Mesothelial cell of epicardium (in vitro differentiated cells): ENCODE measurements around the gene MMP20. TPM values are rescaled to one million over a fixed set of nuclear protein-coding genes. Genes with fewer than 3 reads are reported as not detected.

ENCODE experiments used
- DNase-seq, 2 experiments: peaks; one replicate each; pipeline ENCODE4 v3.0.0; 2021; ENCODE audit warnings: low spot score in 2 of 2; ENCODE audit not compliant: unreplicated experiment in 2 of 2
- H3K27ac Mint-ChIP-seq: 2 replicates; pipeline ENCODE4 v1.8.0; 2021; ENCODE audit warnings: mixed read lengths
- H3K27me3 Mint-ChIP-seq: 2 replicates; pipeline ENCODE4 v1.8.0; 2021; ENCODE audit warnings: low read depth, mixed read lengths
- H3K36me3 Mint-ChIP-seq: 2 replicates; pipeline ENCODE4 v1.8.0; 2021; ENCODE audit warnings: mixed read lengths
- H3K4me1 Mint-ChIP-seq: 2 replicates; pipeline ENCODE4 v1.8.0; 2021; ENCODE audit warnings: mixed read lengths
- H3K4me3 Mint-ChIP-seq: 2 replicates; pipeline ENCODE4 v1.8.0; 2021; ENCODE audit warnings: mild to moderate bottlenecking, moderate library complexity, mixed read lengths
- H3K9me3 Mint-ChIP-seq: 2 replicates; pipeline ENCODE4 v1.8.0; 2021; ENCODE audit warnings: mixed read lengths
- CTCF ChIP-seq: fragments of 200-600 bp; sonication (generic); IDR thresholded peaks from one replicate; pipeline ENCODE4 v1.5.0; 2021; ENCODE audit warnings: antibody characterized with exemption; ENCODE audit not compliant: unreplicated experiment
- total RNA-seq: library from RNA; stranded (reverse); gene quantifications from 3 replicates; pipeline ENCODE4 v1.2.1, GENCODE V29; 2021

Gene MMP20
- total RNA-seq, 1 donor from 2014 or later, result not detected

GRCh38 chr11:102545701-102546100 lies 79.4 kb downstream of the MMP20 start:
- TF ChIP-seq CTCF, result no peak
- H3K36me3 Mint-ChIP-seq, result no peaks in the 10 kb centered on the region
- peaks cover 4% of the 10 kb centered on the region for H3K4me1 Mint-ChIP-seq
- no peak overlapping the region for H3K4me3 Mint-ChIP-seq
- H3K9me3 Mint-ChIP-seq, result no peaks in the 10 kb centered on the region
- H3K27ac Mint-ChIP-seq, result no peak overlapping the region
- H3K27me3 Mint-ChIP-seq, result no peaks in the 10 kb centered on the region
- DNase-seq, result no peak

GRCh38 chr11:102544594-102544993 lies 80.5 kb downstream of the MMP20 start:
- H3K27ac Mint-ChIP-seq, result no peak overlapping the region
- no peak overlapping the region for H3K4me3 Mint-ChIP-seq
- H3K27me3 Mint-ChIP-seq, result no peaks in the 10 kb centered on the region
- DNase-seq, result no peak
- peaks cover 7% of the 10 kb centered on the region for H3K9me3 Mint-ChIP-seq
- H3K36me3 Mint-ChIP-seq, result no peaks in the 10 kb centered on the region
- TF ChIP-seq CTCF, result no peak
- peaks cover 4% of the 10 kb centered on the region for H3K4me1 Mint-ChIP-seq

GRCh38 chr11:102539567-102539966 lies 85.6 kb downstream of the MMP20 start:
- H3K27ac Mint-ChIP-seq, result no peak overlapping the region
- no peaks in the 10 kb centered on the region for H3K4me1 Mint-ChIP-seq
- no peak overlapping the region for H3K4me3 Mint-ChIP-seq
- no peaks in the 10 kb centered on the region for H3K36me3 Mint-ChIP-seq
- no peaks in the 10 kb centered on the region for H3K27me3 Mint-ChIP-seq
- DNase-seq, result no peak
- no peak for TF ChIP-seq CTCF
- peaks cover 7% of the 10 kb centered on the region for H3K9me3 Mint-ChIP-seq

GRCh38 chr11:102538932-102539331 lies 86.2 kb downstream of the MMP20 start:
- Mint-ChIP-seq H3K9me3 (peaks cover 7% of the 10 kb centered on the region), H3K27me3 (peaks cover 2% of the 10 kb centered on the region), H3K27ac (no peak overlapping the region), H3K4me1 (no peaks in the 10 kb centered on the region), H3K36me3 (no peaks in the 10 kb centered on the region), H3K4me3 (no peak overlapping the region)
- TF ChIP-seq CTCF, result no peak
- no peak for DNase-seq

GRCh38 chr11:102534261-102534872 lies 90.8 kb downstream of the MMP20 start:
- Mint-ChIP-seq H3K4me3 (no peak overlapping the region), H3K9me3 (no peaks in the 10 kb centered on the region), H3K27ac (no peak overlapping the region), H3K4me1 (no peaks in the 10 kb centered on the region), H3K36me3 (no peaks in the 10 kb centered on the region), H3K27me3 (peaks cover 2% of the 10 kb centered on the region)
- DNase-seq, result no peak
- TF ChIP-seq CTCF, result no peak

GRCh38 chr11:102530558-102530957 lies 94.6 kb downstream of the MMP20 start, which contains the start of gene MMP7:
Gene MMP7, minus strand, starts transcription at chr11:102530747. Its CDS starts 47 bp downstream, at chr11:102530700.
- DNase-seq, result no peak
- Mint-ChIP-seq H3K4me1 (peaks cover 3% of the 10 kb centered on the region), H3K4me3 (no peak within 1 kb of the TSS), H3K27me3 (peaks cover 2% of the 10 kb centered on the region), H3K36me3 (no peaks in the 10 kb centered on the region), H3K27ac (no peak within 1 kb of the TSS), H3K9me3 (no peaks in the 10 kb centered on the region)
- TF ChIP-seq CTCF, result no peak
